Measurements from ENCODE around the gene SAMMSON. TPM values are rescaled to one million over a fixed set of nuclear protein-coding genes. Genes with fewer than 3 reads are reported as not detected.

SAMMSON gene
- total and polyA plus RNA-seq, 8 donors = 0.46 to 4.9 (median 1.7) TPM; not detected in 2

DNA sequence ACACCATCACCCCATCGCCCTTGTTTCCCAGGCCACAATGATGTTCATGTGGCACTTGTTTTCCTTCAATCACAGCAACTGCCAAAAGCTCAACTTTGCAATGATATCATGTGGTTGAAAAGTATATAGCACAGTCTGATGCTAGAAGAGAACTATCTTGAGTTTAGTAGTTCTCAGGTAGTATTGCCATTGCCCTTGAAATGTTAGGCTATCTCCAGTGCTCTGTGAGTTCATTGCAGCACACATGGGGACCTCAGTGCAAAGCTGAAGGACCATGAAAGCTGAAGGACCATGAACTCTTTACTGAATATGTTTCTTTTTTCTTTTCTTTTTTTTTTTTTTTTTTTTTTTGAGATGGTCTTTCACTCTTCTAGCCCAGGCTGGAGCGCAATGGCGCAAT is 35.9 kb upstream of the SAMMSON start:
- Histone ChIP-seq H3K27ac (no peak overlapping the region), H3K36me3 (peaks cover 19 to 80% (median 67%) of the 10 kb centered on the region in 4 donors), H3K4me1 (no peaks in the 10 kb centered on the region), H3K4me3 (no peak overlapping the region), H3K9me3 (no peaks in the 10 kb centered on the region), H3K27me3 (no peaks in the 10 kb centered on the region)
- intact Hi-C loops (cut with DNase I; ENCODE audit: low total_unique reads) = no loop called here
- TF ChIP-seq, protein P1, sequence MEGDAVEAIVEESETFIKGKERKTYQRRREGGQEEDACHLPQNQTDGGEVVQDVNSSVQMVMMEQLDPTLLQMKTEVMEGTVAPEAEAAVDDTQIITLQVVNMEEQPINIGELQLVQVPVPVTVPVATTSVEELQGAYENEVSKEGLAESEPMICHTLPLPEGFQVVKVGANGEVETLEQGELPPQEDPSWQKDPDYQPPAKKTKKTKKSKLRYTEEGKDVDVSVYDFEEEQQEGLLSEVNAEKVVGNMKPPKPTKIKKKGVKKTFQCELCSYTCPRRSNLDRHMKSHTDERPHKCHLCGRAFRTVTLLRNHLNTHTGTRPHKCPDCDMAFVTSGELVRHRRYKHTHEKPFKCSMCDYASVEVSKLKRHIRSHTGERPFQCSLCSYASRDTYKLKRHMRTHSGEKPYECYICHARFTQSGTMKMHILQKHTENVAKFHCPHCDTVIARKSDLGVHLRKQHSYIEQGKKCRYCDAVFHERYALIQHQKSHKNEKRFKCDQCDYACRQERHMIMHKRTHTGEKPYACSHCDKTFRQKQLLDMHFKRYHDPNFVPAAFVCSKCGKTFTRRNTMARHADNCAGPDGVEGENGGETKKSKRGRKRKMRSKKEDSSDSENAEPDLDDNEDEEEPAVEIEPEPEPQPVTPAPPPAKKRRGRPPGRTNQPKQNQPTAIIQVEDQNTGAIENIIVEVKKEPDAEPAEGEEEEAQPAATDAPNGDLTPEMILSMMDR (IDR thresholded peaks at IDR 0.05) = no peak
- TF ChIP-seq POLR2A (IDR thresholded peaks at IDR 0.05) = no peak
- no peak for TF ChIP-seq POLR2AphosphoS5 (IDR thresholded peaks at IDR 0.05)
- TF ChIP-seq EP300 (IDR thresholded peaks at IDR 0.05) = no peak
- DNase-seq = no peak
- 94 to 100% (median 99%) methylated on average over 3 of the region's 3 CpGs for WGBS, 5 donors

DNA sequence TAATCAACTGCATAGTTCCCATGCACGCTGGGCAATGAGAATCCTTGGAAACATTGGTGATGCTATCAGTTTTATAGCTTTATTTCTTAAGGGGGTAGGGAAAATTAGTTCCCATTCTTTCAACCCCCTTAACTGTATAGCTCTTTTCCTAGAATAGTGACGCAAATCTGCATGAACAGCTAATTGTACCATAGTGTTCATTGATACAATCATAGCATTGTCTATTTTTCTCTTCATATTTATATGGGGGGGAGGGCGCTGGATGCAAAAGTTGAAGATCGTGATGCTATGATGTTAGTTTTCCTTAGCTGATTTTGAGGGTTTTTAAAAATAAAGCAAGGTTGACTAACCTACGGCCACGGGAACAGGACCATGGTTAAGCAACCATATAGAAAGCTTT is 32.4 kb upstream of the SAMMSON start:
- intact Hi-C loops (cut with DNase I; ENCODE audit: low total_unique reads) = no loop called here
- no peak for TF ChIP-seq POLR2AphosphoS5 (IDR thresholded peaks at IDR 0.05)
- no peak for TF ChIP-seq POLR2A (IDR thresholded peaks at IDR 0.05)
- no peak overlapping the region for H3K4me3 ChIP-seq

DNA sequence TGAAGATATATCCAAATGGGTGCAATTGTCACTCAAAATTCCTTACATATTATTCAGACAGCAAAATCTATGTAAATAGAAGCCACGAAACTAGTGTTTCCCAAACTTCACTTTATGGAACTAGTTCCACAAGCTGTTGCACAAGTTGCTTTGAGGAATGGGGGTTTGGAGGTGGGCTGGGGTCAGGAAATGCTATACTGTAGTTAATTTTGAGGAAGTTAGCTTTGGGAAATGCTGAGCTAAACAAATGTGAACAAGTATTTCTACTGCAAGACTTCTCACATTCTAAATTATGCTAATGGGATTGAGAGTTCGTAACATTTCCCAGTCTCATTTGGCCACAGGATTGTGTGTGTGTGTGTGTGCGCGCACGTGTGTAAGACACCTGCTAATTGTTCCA is 28.7 kb upstream of the SAMMSON start:
- Histone ChIP-seq H3K36me3 (peaks cover 0 to 19% (median 3%) of the 10 kb centered on the region in 4 donors), H3K4me3 (no peak overlapping the region), H3K4me1 (peaks cover 0 to 5% (median 0%) of the 10 kb centered on the region in 4 donors), H3K27me3 (no peaks in the 10 kb centered on the region), H3K27ac (no peak overlapping the region), H3K9me3 (no peaks in the 10 kb centered on the region)
- TF ChIP-seq EP300 (IDR thresholded peaks at IDR 0.05) (no peak), POLR2AphosphoS5 (IDR thresholded peaks at IDR 0.05) (no peak), POLR2A (IDR thresholded peaks at IDR 0.05) (no peak)
- TF ChIP-seq, protein P1 (IDR thresholded peaks at IDR 0.05) = no peak
- DNase-seq = no peak
- intact Hi-C loops (cut with DNase I; ENCODE audit: low total_unique reads) = no loop called here
- WGBS, 5 donors = 84 to 91% (median 89%) methylated on average over 5 of the region's 5 CpGs

More for the DNA sequence above, 32.4 kb upstream of the SAMMSON start:
- no peak overlapping the region for H3K27ac ChIP-seq
- peaks cover 12 to 48% (median 33%) of the 10 kb centered on the region in 4 donors for H3K36me3 ChIP-seq
- H3K27me3 ChIP-seq = no peaks in the 10 kb centered on the region
- no peaks in the 10 kb centered on the region for H3K9me3 ChIP-seq
- H3K4me1 ChIP-seq = no peaks in the 10 kb centered on the region
- no peak for DNase-seq
- WGBS, 5 donors = 75 to 95% (median 86%) methylated on average over 6 of the region's 6 CpGs

DNA sequence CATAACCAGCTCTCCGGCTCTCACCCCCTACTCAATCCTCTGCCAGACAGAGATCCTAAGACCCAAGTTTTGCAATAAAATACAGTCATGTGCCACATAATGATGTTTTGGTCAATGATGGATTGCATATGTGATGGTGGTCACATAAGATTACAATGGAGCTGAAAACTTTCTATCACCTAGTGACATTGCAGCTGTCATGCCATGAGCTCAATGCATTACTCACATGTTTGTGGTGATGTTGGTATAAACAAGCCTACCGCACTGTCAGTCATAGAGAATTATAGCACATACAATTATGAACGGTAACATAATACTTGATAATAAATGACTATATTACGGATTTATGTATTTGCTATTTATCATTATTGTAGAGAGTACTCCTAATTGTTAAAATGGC is 26.9 kb upstream of the SAMMSON start:
- no peaks in the 10 kb centered on the region for H3K27me3 ChIP-seq
- TF ChIP-seq POLR2A (IDR thresholded peaks at IDR 0.05) (no peak), EP300 (IDR thresholded peaks at IDR 0.05) (no peak), POLR2AphosphoS5 (IDR thresholded peaks at IDR 0.05) (no peak)
- TF ChIP-seq, protein P1 (IDR thresholded peaks at IDR 0.05) = no peak
- intact Hi-C loops (cut with DNase I; ENCODE audit: low total_unique reads) = no loop called here
- 84 to 95% (median 91%) methylated on average over 4 of the region's 4 CpGs for WGBS, 5 donors
- no peak overlapping the region for H3K27ac ChIP-seq
- no peak overlapping the region for H3K4me3 ChIP-seq
- peaks cover 0 to 1% (median under 1%) of the 10 kb centered on the region in 4 donors for H3K36me3 ChIP-seq
- H3K9me3 ChIP-seq = peaks cover 0 to 6% (median 2%) of the 10 kb centered on the region in 4 donors
- DNase-seq = no peak
- H3K4me1 ChIP-seq = peaks cover 0 to 5% (median 0%) of the 10 kb centered on the region in 4 donors

DNA sequence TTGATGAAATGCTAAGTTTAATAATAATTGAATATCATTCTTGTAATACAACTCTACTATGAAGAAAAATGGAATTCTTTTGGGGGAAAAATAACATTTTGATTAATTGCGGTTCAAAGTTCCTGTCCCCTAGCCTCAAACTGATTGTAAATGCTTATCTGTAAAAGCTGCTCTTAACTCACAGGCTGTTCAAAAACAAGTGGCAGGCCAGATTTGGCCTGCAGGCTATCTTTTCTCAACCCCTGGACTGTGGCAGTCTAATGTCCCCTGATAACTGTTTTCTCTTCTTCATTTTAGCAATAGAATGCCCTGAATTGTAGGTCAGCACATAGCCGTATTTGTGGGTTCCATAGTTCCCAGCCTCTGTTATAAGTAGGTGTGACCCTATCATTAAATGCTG is 23.5 kb upstream of the SAMMSON start:
- no peaks in the 10 kb centered on the region for H3K27me3 ChIP-seq
- peaks cover 0 to 5% (median 0%) of the 10 kb centered on the region in 4 donors for H3K4me1 ChIP-seq
- WGBS, 5 donors = 57 to 78% (median 67%) methylated on average over 2 of the region's 2 CpGs
- no peak overlapping the region for H3K4me3 ChIP-seq
- intact Hi-C loops (cut with DNase I; ENCODE audit: low total_unique reads) = no loop called here
- H3K27ac ChIP-seq = no peak overlapping the region
- no peak for DNase-seq
- no peaks in the 10 kb centered on the region for H3K36me3 ChIP-seq
- TF ChIP-seq POLR2AphosphoS5 (IDR thresholded peaks at IDR 0.05) (no peak), POLR2A (IDR thresholded peaks at IDR 0.05) (no peak), EP300 (IDR thresholded peaks at IDR 0.05) (no peak)
- TF ChIP-seq, protein P1 (IDR thresholded peaks at IDR 0.05) = no peak
- H3K9me3 ChIP-seq = peaks cover 0 to 24% (median 16%) of the 10 kb centered on the region in 4 donors

All from stomach (tissue), 9 donors.